ENCODE measurements around the gene PRSS36. TPM values are rescaled to one million over a fixed set of nuclear protein-coding genes. Genes with fewer than 3 reads are reported as not detected.
"Not testable (repeated sequence)": the region's sequence is repeated elsewhere in the genome, so short reads cannot be mapped to it uniquely, and the experiment has no call there.

Gene PRSS36
- total RNA-seq, 2 experiments from 2014 or later = not detected

DNA sequence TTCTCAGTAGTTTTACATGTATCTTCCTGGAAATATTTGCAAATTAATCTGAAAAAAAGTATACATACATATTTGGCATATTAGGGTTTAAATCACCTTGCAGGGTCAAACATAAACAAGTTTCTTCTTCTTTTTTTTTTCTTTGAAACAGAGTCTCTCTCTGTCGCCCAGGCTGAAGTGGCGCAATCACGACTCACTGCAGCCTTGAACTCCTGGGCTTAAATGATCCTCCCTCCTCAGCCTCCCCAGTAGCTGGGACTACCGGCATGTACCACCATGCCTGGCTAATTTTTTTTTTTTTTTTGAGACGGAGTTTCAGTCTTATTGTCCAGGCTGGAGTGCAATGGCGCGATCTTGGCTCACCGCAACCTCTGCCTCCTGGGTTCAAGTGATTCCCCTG is 17.4 kb upstream of the PRSS36 start:
- Histone ChIP-seq H3K9me2 (ENCODE audit: insufficient read depth, low read length) (no peaks in the 10 kb centered on the region), H3K36me3 (ENCODE audit: insufficient read depth, low read length) (no peaks in the 10 kb centered on the region), H3K79me2 (ENCODE audit: insufficient read depth, low read depth, low read length) (no peaks in the 10 kb centered on the region), H3K4me3 (ENCODE audit: low read depth, low read length, poor library complexity, severe bottlenecking) (no peak overlapping the region), H3K9me3 (ENCODE audit: low read length) (no peaks in the 10 kb centered on the region), H3K4me1 (ENCODE audit: insufficient read depth, low read length, poor library complexity, severe bottlenecking) (no peaks in the 10 kb centered on the region), H3K27ac (ENCODE audit: low read depth, low read length, poor library complexity, severe bottlenecking) (no peak overlapping the region), H3K4me2 (ENCODE audit: low read length) (no peak overlapping the region), H2AFZ (ENCODE audit: low read length) (no peak overlapping the region), H4K20me1 (ENCODE audit: insufficient read depth, low read length) (no peaks in the 10 kb centered on the region)
- ChIA-PET POLR2A (no interaction called here), CTCF (ENCODE audit: unreplicated experiment) (no interaction called here)
- TF ChIP-seq EZH2phosphoT487 (IDR thresholded peaks at IDR 0.05; ENCODE audit: borderline replicate concordance, low read depth, low read length) = no peak
- TF ChIP-seq, protein P1, sequence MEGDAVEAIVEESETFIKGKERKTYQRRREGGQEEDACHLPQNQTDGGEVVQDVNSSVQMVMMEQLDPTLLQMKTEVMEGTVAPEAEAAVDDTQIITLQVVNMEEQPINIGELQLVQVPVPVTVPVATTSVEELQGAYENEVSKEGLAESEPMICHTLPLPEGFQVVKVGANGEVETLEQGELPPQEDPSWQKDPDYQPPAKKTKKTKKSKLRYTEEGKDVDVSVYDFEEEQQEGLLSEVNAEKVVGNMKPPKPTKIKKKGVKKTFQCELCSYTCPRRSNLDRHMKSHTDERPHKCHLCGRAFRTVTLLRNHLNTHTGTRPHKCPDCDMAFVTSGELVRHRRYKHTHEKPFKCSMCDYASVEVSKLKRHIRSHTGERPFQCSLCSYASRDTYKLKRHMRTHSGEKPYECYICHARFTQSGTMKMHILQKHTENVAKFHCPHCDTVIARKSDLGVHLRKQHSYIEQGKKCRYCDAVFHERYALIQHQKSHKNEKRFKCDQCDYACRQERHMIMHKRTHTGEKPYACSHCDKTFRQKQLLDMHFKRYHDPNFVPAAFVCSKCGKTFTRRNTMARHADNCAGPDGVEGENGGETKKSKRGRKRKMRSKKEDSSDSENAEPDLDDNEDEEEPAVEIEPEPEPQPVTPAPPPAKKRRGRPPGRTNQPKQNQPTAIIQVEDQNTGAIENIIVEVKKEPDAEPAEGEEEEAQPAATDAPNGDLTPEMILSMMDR (conservative IDR thresholded peaks at IDR 0.05; ENCODE audit: low read length) = no peak
- intact Hi-C loops (cut with micrococcal nuclease; ENCODE audit: unreplicated experiment) = no loop called here
- BruUV-seq (replicated peaks) = no TSS peak
- no peak for DNase-seq (ENCODE audit: low spot score)

DNA sequence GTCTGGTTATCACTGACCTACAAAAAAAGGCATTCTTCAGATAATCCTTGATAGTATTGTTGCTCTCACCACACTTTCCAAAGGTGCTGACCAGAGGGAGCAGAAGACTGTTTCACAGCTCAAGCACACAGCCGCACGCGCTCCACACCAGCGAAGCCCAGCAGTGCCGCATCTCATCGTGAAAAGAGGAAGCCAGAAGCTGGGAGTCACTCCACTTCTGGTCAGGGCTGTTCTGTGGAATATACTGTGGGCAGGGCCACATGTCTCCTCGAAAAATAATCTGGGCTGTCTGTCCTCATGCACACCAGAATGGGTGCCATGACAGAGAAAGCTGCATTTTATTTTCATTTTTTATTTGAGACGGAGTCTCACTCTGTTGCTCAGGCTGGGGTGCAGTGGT is 7.3 kb upstream of the PRSS36 start:
- Histone ChIP-seq H3K4me1 (ENCODE audit: insufficient read depth, low read length, poor library complexity, severe bottlenecking) (no peaks in the 10 kb centered on the region), H2AFZ (ENCODE audit: low read length) (no peak overlapping the region), H3K79me2 (ENCODE audit: insufficient read depth, low read depth, low read length) (no peaks in the 10 kb centered on the region), H3K9me2 (ENCODE audit: insufficient read depth, low read length) (no peaks in the 10 kb centered on the region), H4K20me1 (ENCODE audit: insufficient read depth, low read length) (no peaks in the 10 kb centered on the region), H3K36me3 (ENCODE audit: insufficient read depth, low read length) (no peaks in the 10 kb centered on the region), H3K4me3 (ENCODE audit: low read depth, low read length, poor library complexity, severe bottlenecking) (no peak overlapping the region), H3K4me2 (ENCODE audit: low read length) (no peak overlapping the region), H3K27ac (ENCODE audit: low read depth, low read length, poor library complexity, severe bottlenecking) (no peak overlapping the region), H3K9me3 (ENCODE audit: low read length) (no peaks in the 10 kb centered on the region)
- intact Hi-C loops (cut with micrococcal nuclease; ENCODE audit: unreplicated experiment) = no loop called here
- CTCF ChIA-PET (ENCODE audit: unreplicated experiment) = no interaction called here
- POLR2A ChIA-PET = interaction anchor here (1.0 kb wide), 1 partner anchor 20 kb away, joined by 6 read pairs; no protein-coding TSS in a partner anchor
- no peak for DNase-seq (ENCODE audit: low spot score)
- TF ChIP-seq, protein P1 (conservative IDR thresholded peaks at IDR 0.05; ENCODE audit: low read length) = no peak
- TF ChIP-seq EZH2phosphoT487 (IDR thresholded peaks at IDR 0.05; ENCODE audit: borderline replicate concordance, low read depth, low read length) = no peak
- no TSS peak for BruUV-seq (replicated peaks)

DNA sequence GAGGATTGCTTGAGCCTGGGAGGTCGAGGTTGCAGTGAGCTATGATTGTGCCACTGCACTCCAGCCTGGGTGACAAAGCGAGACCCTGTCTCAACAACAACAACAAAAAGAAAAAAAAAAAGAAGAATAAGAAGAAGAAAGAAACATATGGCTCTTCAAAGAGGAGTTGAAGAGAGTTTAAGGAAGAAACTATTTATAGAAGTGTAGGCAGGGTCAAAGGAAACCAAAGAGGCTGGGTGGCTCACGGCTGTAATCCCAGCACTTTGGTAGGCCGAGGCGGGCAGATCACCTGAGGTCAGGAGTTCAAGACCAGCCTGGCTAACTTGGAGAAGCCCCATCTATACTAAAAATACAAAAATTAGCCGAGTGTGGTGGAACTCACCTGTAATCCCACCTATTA is 1.1 kb upstream of the PRSS36 start:
- intact Hi-C loops (cut with micrococcal nuclease; ENCODE audit: unreplicated experiment); H3K4me2 ChIP-seq (ENCODE audit: low read length); H3K9me2 ChIP-seq (ENCODE audit: insufficient read depth, low read length); H3K36me3 ChIP-seq (ENCODE audit: insufficient read depth, low read length); DNase-seq (ENCODE audit: low spot score); H3K79me2 ChIP-seq (ENCODE audit: insufficient read depth, low read depth, low read length); H3K27ac ChIP-seq (ENCODE audit: low read depth, low read length, poor library complexity, severe bottlenecking); H4K20me1 ChIP-seq (ENCODE audit: insufficient read depth, low read length); CTCF ChIA-PET (ENCODE audit: unreplicated experiment); H2AFZ ChIP-seq (ENCODE audit: low read length); H3K4me1 ChIP-seq (ENCODE audit: insufficient read depth, low read length, poor library complexity, severe bottlenecking); BruUV-seq (replicated peaks); H3K9me3 ChIP-seq (ENCODE audit: low read length); H3K4me3 ChIP-seq (ENCODE audit: low read depth, low read length, poor library complexity, severe bottlenecking): not testable (repeated sequence)
- POLR2A ChIA-PET = interaction anchor here (1.8 kb wide), 1 partner anchor 9 kb away, joined by 4 read pairs; no protein-coding TSS in a partner anchor
